ENCODE data around the gene SDK2.

SDK2 gene

DNA sequence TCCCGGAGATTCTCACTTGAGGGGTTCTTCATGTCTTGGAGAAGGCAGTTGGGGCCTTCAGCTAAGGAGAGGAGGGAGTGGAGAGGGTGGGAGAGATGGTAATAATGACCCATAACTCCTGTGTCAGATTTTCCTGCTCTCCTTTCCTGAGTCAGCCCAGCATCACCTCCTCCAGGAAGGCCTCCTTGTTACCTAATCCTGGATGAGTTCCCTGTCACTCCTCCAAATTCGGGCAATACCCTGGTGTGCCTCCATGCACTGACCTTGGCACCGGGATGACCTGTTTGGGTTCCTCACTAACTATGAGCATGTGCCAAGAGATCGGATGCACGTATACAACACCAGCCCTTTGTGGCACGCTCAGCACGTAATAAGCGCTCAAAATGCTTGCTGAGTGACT, 38.8 kb downstream of the SDK2 start:
- TF ChIP-seq, protein P1, sequence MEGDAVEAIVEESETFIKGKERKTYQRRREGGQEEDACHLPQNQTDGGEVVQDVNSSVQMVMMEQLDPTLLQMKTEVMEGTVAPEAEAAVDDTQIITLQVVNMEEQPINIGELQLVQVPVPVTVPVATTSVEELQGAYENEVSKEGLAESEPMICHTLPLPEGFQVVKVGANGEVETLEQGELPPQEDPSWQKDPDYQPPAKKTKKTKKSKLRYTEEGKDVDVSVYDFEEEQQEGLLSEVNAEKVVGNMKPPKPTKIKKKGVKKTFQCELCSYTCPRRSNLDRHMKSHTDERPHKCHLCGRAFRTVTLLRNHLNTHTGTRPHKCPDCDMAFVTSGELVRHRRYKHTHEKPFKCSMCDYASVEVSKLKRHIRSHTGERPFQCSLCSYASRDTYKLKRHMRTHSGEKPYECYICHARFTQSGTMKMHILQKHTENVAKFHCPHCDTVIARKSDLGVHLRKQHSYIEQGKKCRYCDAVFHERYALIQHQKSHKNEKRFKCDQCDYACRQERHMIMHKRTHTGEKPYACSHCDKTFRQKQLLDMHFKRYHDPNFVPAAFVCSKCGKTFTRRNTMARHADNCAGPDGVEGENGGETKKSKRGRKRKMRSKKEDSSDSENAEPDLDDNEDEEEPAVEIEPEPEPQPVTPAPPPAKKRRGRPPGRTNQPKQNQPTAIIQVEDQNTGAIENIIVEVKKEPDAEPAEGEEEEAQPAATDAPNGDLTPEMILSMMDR (IDR thresholded peaks at IDR 0.05; ENCODE audit: low read depth, low read length), result no peak
- no peaks in the 10 kb centered on the region for H3K36me3 ChIP-seq
- no peaks in the 10 kb centered on the region for H3K27me3 ChIP-seq
- H3K9me3 ChIP-seq, result no peaks in the 10 kb centered on the region
- H3K4me1 ChIP-seq, result peaks cover 2% of the 10 kb centered on the region
- no peak overlapping the region for H3K4me3 ChIP-seq (ENCODE audit: low read depth, low read length)
- DNase-seq, result no peak

DNA sequence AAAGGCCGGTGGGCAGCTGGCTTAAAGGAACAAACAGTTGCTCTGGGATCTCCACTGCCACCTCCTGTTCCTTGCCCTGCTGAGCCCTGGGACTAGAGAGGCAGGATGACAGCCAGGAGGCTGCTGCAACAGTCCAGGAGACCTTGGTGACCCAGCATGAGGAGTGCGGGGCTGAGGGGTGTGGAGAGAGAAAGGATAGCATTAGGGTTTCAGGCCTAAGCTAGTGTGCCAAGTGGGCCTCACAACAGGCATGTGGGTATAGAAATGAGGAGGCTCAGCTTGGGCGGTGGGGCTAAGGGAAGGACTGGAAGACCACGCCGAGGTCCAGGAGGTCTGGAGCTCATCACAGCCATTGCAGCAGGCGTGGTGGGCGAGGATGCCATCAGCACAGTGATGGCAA, 39.8 kb downstream of the SDK2 start:
- Histone ChIP-seq H3K36me3 (no peaks in the 10 kb centered on the region), H3K27me3 (no peaks in the 10 kb centered on the region), H3K4me3 (ENCODE audit: low read depth, low read length) (no peak overlapping the region), H3K4me1 (peaks cover 11% of the 10 kb centered on the region), H3K9me3 (no peaks in the 10 kb centered on the region)
- DNase-seq, result no peak
- TF ChIP-seq, protein P1 (IDR thresholded peaks at IDR 0.05; ENCODE audit: low read depth, low read length), result no peak

DNA sequence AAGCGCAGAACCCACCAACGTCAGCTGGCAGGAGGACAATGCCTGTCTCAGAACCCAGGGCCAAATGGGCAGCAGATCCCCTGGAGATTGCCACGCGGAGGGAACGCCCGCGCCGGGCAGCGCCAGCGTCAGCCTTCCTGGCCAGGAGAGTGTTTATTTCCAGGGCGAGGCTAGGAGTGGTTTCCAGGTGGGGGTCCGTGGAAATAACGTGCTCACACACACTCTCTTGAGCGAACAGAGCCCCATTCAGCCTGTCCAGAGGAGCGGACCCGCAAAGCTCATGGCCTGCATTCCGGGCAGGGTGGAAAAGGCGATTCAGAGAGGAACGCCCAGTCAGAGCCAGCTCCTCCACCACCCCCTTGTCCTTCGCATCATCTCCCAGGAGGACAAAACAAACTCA, 40.3 kb downstream of the SDK2 start:
- TF ChIP-seq, protein P1 (IDR thresholded peaks at IDR 0.05; ENCODE audit: low read depth, low read length), result no peak
- no peaks in the 10 kb centered on the region for H3K9me3 ChIP-seq
- peaks cover 11% of the 10 kb centered on the region for H3K4me1 ChIP-seq
- H3K36me3 ChIP-seq, result no peaks in the 10 kb centered on the region
- H3K4me3 ChIP-seq (ENCODE audit: low read depth, low read length), result no peak overlapping the region
- no peak for DNase-seq
- H3K27me3 ChIP-seq, result no peaks in the 10 kb centered on the region

DNA sequence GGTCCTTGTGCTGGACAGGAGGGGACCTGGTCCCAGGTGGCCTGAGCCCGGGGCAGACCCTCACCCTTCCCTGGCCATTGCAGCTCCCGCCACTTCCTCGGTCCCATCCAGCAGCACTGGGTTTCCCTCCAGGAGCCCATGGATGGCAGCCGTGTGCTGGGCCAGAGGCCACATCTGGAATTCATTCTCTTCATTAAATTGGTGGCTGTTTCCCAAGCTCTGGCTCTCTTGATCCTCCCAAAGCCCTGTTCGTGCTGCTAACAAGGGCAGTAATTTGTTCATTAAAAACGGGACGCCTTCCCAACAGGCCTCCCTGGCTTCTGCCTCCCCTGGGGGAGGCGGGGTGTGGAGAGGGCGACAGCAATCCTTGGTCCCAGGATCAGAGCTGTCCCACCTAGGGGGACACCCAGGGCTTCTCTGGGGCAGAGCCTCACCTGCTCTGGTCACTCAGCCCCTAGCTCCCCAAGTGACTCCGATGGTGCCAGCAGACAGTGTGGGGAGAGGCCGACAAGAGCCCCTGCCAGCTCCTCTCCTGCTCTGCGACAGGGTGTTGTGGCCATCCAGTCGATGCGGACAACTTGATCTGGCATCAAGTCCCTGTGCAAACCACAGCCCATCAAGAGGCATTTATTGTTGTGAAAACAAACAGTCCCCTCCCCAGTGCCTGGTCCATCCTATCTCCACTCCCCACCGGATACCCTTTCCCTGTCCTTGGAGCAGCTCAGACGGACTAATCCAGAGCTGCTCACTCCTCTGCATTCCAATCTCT, 44.0 kb downstream of the SDK2 start:
- H3K4me1 ChIP-seq, result peaks cover 11% of the 10 kb centered on the region
- peak overlapping the region; percentile 3; the same call in 1 of the 2 replicates for H3K4me3 ChIP-seq (ENCODE audit: low read depth, low read length)
- H3K36me3 ChIP-seq, result no peaks in the 10 kb centered on the region
- no peaks in the 10 kb centered on the region for H3K27me3 ChIP-seq
- peak; percentile 72 for DNase-seq
- H3K9me3 ChIP-seq, result no peaks in the 10 kb centered on the region
- TF ChIP-seq, protein P1 (IDR thresholded peaks at IDR 0.05; ENCODE audit: low read depth, low read length), result no peak

DNA sequence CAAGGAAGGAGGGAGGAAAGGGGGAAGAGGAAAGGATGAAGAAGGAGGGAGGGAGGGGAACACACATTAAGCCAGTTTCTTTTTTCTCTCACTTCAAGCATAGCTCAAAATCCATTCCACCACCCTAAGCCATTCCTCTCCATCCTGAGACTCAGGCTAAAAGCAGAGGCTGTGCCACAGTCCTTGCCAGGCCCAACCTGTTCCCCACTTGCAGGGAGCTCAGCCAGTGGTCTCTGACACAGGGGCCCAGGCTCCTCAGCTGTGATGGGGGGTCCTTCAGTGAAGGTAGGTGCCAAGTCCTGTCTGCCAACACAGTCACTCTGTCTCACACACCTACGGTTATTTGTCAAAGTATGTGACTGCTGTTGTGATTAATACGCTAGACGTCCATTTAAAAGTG, 44.6 kb downstream of the SDK2 start:
- Histone ChIP-seq H3K36me3 (no peaks in the 10 kb centered on the region), H3K9me3 (no peaks in the 10 kb centered on the region), H3K4me1 (peaks cover 11% of the 10 kb centered on the region), H3K27me3 (no peaks in the 10 kb centered on the region), H3K4me3 (ENCODE audit: low read depth, low read length) (no peak overlapping the region)
- TF ChIP-seq, protein P1 (IDR thresholded peaks at IDR 0.05; ENCODE audit: low read depth, low read length), result no peak
- DNase-seq, result no peak

DNA sequence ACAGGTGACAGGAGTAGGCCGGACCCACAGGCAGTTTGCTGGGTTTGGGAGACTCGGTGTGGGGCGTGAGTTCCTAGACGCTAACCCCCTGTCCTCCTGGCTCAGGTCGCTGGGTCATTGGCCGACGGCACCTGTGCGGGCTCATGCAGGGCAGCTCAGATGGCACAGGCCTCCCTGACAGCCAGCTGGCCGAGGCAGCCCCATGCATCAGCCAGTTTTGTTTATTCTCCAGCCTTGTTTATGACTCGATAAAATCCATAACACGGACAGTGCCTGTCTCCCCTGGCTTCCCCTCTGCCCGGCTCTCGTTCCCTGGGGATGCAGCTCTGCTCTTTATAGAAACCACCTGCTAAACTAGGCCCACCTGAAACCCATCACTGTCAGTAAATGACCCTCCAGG, 46.0 kb downstream of the SDK2 start:
- Histone ChIP-seq H3K36me3 (no peaks in the 10 kb centered on the region), H3K9me3 (no peaks in the 10 kb centered on the region), H3K27me3 (no peaks in the 10 kb centered on the region; the same call in none of the 2 replicates), H3K4me1 (peaks cover 11% of the 10 kb centered on the region), H3K4me3 (ENCODE audit: low read depth, low read length) (no peak overlapping the region)
- peak; percentile 36 for DNase-seq
- TF ChIP-seq, protein P1 (IDR thresholded peaks at IDR 0.05; ENCODE audit: low read depth, low read length), result no peak
